Measurements from ENCODE around the gene MYLK2.

- no peak for TF ChIP-seq EZH2 (IDR thresholded peaks at IDR 0.05; ENCODE audit: borderline replicate concordance, low read length)
- TF ChIP-seq CTCF (conservative IDR thresholded peaks at IDR 0.05 in 1 of 2, IDR thresholded peaks at IDR 0.05 in 1 of 2; ENCODE audit: extremely low read depth in 1 of 2, insufficient read depth in 1 of 2, low read depth in 1 of 2, low read length in 2 of 2), result no peak
Observed at GRCh38 chr20:31851240-31851955, 32.2 kb downstream of the MYLK2 start.
